ENCODE results near the gene IFI27L2. TPM values are rescaled to one million over a fixed set of nuclear protein-coding genes. Genes with fewer than 3 reads are reported as not detected.

IFI27L2 gene
- total and polyA plus RNA-seq, 2 of the 8 experiments (the other 6 are each of a cell fraction or from before 2014, with no cell fraction given) = 14.0 to 69.6 TPM

DNA sequence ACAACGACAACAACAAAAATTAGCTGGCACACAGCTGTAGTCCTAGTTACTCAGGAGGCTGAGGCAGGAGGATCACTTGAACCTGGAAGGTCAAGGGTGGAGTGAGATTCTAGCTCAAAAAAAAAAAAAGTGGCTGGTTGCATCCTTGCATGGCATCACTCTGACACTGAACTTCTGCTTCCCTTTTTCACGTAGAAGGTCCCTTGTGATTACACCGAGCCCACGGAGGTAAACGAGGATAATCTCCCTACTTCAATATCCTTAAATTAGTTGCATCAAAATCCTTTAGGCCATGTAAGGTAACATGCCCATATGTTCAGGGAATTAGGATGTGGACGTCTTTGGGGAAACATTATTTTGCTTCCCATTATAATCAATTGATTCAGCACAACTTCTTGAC, 40.7 kb upstream of the IFI27L2 start:
- FAIRE-seq (no peak), DNase-seq (ENCODE audit: low read depth in 1 of 2, low spot score in 2 of 2) (no peak)
- Histone ChIP-seq H4K20me1 (replicated peaks in 1 of 2; ENCODE audit: control insufficient read depth in 1 of 2, insufficient read depth in 2 of 2, low read length in 2 of 2) (no peaks in the 10 kb centered on the region), H3K18ac (ENCODE audit: extremely low read depth, low read length) (no peak overlapping the region), H3K27ac (ENCODE audit: low read depth, low read length) (no peak overlapping the region), H3K79me2 (ENCODE audit: control insufficient read depth in 1 of 2, insufficient read depth in 2 of 2, low read length in 2 of 2) (no peaks in the 10 kb centered on the region), H3K27me3 (replicated peaks in 1 of 4; ENCODE audit: control insufficient read depth in 3 of 4, extremely low read depth in 1 of 4, insufficient read depth in 3 of 4, low read length in 3 of 4) (peaks cover 0 to 3% (median 1%) of the 10 kb centered on the region in 4 experiments; a peak in 4 of 7 replicates), H2AK5ac (ENCODE audit: low read depth, low read length) (no peak overlapping the region), H3K23me2 (ENCODE audit: low read depth, low read length) (peaks cover 5% of the 10 kb centered on the region; the same call in 1 of the 2 replicates), H2BK5ac (ENCODE audit: low read depth, low read length) (no peak overlapping the region), H3K14ac (ENCODE audit: insufficient read length) (no peak overlapping the region), H3K4me2 (ENCODE audit: insufficient read depth in 1 of 2, low read depth in 2 of 2, low read length in 2 of 2) (no peak overlapping the region), H2BK120ac (replicated peaks; ENCODE audit: low read depth, low read length) (no peak overlapping the region), H2BK20ac (ENCODE audit: low read length) (no peak overlapping the region), H4K91ac (replicated peaks; ENCODE audit: insufficient read length, low read length) (no peak overlapping the region), H3K56ac (replicated peaks; ENCODE audit: insufficient read length, low read depth, low read length) (no peak overlapping the region), H3K9me3 (ENCODE audit: insufficient read depth in 2 of 2, low read depth in 1 of 2, low read length in 1 of 2) (no peaks in the 10 kb centered on the region), H3K36me3 (ENCODE audit: control insufficient read depth in 2 of 4, insufficient read depth in 4 of 4, low read length in 3 of 4) (no peaks in the 10 kb centered on the region), H3K4ac (replicated peaks; ENCODE audit: insufficient read length, low read depth, low read length) (no peak overlapping the region), H3K9ac (replicated peaks in 1 of 4; ENCODE audit: extremely low read depth in 1 of 4, low read depth in 3 of 4, low read length in 3 of 4) (no peak overlapping the region), H3K23ac (ENCODE audit: insufficient read length) (no peak overlapping the region), H3K4me1 (replicated peaks in 1 of 4; ENCODE audit: control insufficient read depth in 3 of 4, insufficient read depth in 4 of 4, low read length in 3 of 4) (peaks cover 0 to 8% (median under 1%) of the 10 kb centered on the region in 4 experiments; a peak in 4 of 7 replicates), H3K4me3 (ENCODE audit: extremely low read depth in 1 of 4, insufficient read depth in 2 of 4, low read depth in 3 of 4, low read length in 4 of 4) (no peak overlapping the region), H2BK12ac (ENCODE audit: low read depth, low read length) (no peak overlapping the region), H4K8ac (ENCODE audit: extremely low read depth, insufficient read depth, low read length) (no peak overlapping the region), H2BK15ac (ENCODE audit: low read length) (no peak overlapping the region), H4K5ac (ENCODE audit: insufficient read length, low read depth, low read length) (no peak overlapping the region), H3K79me1 (ENCODE audit: low read depth, low read length) (no peaks in the 10 kb centered on the region), H2AFZ (ENCODE audit: low read length) (no peak overlapping the region)
- POLR2A ChIA-PET (ENCODE audit: partially characterized antibody) = interaction anchor here (1.0 kb wide), 1 partner anchor 10 kb away, joined by 3 read pairs; no protein-coding TSS in a partner anchor
- 83% methylated on average over 6 of the region's 6 CpGs; no CpG with 5 or more reads in 1 of the 2 experiments for WGBS, 2 experiments (ENCODE audit: extremely low coverage in 1 of 2, insufficient coverage in 1 of 2, insufficient read length in 1 of 2, insufficient replicate concordance in 2 of 2, low coverage in 1 of 2, low lambda C conversion rate in 2 of 2, missing lambda C conversion rate in 1 of 2)
- CTCF ChIA-PET (ENCODE audit: partially characterized antibody) = interaction anchor here (0.6 to 2.1 kb wide), 6 partner anchors 28 to 1105 kb away, joined by 3 to 8 read pairs (median 4); no protein-coding TSS in a partner anchor
- TF ChIP-seq SAP30 (IDR thresholded peaks at IDR 0.05; ENCODE audit: insufficient read depth, insufficient replicate concordance, low read length) = no peak
- no peak for TF ChIP-seq BACH1 (IDR thresholded peaks at IDR 0.05; ENCODE audit: low read length)
- no peak for TF ChIP-seq EGR1 (IDR thresholded peaks at IDR 0.05; ENCODE audit: borderline replicate concordance, low read depth, low read length)
- TF ChIP-seq TBP (IDR thresholded peaks at IDR 0.05; ENCODE audit: low read depth, low read length) = no peak
- TF ChIP-seq, protein P1, sequence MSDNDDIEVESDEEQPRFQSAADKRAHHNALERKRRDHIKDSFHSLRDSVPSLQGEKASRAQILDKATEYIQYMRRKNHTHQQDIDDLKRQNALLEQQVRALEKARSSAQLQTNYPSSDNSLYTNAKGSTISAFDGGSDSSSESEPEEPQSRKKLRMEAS (IDR thresholded peaks at IDR 0.05) = no peak
- TF ChIP-seq KDM5A (IDR thresholded peaks at IDR 0.05; ENCODE audit: low read length) = no peak
- TF ChIP-seq ASH2L (IDR thresholded peaks at IDR 0.05; ENCODE audit: low read length) = no peak
- TF ChIP-seq BRCA1 (IDR thresholded peaks at IDR 0.05; ENCODE audit: low read depth, low read length) = no peak
- TF ChIP-seq, protein P2, sequence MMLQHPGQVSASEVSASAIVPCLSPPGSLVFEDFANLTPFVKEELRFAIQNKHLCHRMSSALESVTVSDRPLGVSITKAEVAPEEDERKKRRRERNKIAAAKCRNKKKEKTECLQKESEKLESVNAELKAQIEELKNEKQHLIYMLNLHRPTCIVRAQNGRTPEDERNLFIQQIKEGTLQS (IDR thresholded peaks at IDR 0.05; ENCODE audit: insufficient read depth, low read depth, low read length) = no peak
- TF ChIP-seq NANOG (IDR thresholded peaks at IDR 0.05; ENCODE audit: insufficient read depth, low read depth, low read length, poor library complexity, severe bottlenecking) = no peak
- no peak for TF ChIP-seq RBBP5 (IDR thresholded peaks at IDR 0.05; ENCODE audit: borderline replicate concordance, low read depth, low read length)
- TF ChIP-seq HDAC2 (IDR thresholded peaks at IDR 0.05; ENCODE audit: borderline replicate concordance in 1 of 2, low read depth in 2 of 2, low read length in 2 of 2) = no peak
- TF ChIP-seq FOSL1 (IDR thresholded peaks at IDR 0.05; ENCODE audit: insufficient read depth, low read depth, low read length) = no peak
